ENCODE measurements around the gene TM4SF20.
"Not testable (repeated sequence)": the region's sequence is repeated elsewhere in the genome, so short reads cannot be mapped to it uniquely, and the experiment has no call there.

Gene TM4SF20

DNA sequence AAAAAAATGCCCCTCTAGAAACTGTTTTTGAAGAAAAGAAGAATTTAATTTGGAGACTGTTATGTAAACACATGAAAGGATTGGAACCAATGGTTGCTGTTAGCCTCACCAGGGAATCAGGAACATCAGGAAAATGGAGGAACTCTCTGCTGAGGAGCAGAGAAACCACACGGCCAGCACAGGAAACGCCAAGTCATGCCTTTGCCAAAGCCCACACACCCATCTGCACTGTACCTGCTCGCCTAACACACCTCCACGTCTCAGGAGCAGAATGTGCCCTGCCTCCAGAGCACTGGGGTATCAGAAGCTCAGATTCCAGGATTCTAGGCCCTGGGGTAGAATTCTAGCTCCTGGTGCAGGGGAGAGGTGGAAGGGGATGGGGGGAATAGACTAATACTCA is 18.5 kb upstream of the TM4SF20 start:
- no peak for DNase-seq

DNA sequence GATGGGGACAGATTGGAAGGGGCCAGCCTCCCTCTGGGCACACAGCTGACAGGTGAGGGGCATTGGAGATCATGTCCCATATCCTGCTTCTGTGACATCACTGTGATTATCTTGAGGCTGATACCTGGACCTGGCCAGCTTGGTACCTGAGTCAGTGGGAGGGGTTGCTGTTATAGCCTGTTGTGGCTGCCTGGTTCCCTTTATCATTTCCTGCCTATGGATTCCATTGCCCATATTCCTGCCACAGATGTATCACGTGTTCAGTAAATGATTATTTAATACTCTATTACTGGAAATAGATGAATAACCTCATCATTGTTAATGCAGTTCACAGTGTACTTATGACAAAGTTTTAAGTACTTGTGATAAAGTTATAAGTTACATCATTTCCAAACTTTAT is 16.4 kb upstream of the TM4SF20 start:
- DNase-seq, result no peak

DNA sequence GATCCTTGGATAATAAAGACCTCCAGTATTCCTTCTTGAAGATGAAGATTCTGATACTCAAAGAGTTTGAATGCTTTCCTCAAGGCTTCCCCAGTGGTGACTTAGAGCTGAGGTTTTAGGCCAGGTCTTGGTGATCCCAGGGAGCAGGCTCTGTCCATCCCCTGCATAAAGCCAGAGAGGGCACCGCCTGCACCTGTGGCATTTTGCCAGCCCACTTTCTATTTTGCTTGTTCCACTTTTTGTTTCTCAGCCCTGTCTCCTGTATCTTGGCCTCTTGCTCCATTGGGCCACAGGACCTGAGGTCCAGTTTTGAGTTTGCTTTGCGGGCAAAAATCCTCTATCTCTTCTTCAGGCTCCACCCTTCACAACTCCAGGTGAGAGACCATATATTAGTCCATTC is 15.3 kb upstream of the TM4SF20 start:
- no peak for DNase-seq

GRCh38 chr2:227390468-227391256 is 11.6 kb upstream of the TM4SF20 start:
- no peak for DNase-seq

- DNase-seq, result no peak
Observed at GRCh38 chr2:227389661-227390060, 10.6 kb upstream of the TM4SF20 start.

GRCh38 chr2:227389231-227389630 is 10.1 kb upstream of the TM4SF20 start:
- DNase-seq, result no peak

DNA sequence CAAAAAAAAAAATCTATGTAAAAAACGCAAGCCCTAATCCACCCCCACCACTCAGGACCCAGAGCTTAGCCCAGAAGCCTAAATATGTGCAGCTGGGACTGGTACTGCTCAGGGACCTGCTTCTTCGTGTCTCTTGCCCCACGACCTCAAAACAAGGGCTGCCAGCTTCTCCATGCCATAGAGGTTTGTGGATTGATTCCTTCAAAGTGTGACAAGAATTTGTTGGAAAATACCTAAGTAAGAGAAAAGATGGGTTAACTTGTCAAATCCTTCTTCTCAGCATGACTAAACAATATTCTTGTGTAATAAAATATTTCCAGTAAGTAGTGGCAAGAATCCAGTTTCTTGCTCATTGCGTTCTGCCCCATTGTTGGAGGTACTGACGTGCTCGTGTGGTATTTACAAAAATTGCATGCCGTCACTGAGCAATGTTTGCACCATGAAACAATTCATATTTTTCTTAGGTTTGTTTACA is 9.5 kb upstream of the TM4SF20 start:
- no peak for DNase-seq

DNA sequence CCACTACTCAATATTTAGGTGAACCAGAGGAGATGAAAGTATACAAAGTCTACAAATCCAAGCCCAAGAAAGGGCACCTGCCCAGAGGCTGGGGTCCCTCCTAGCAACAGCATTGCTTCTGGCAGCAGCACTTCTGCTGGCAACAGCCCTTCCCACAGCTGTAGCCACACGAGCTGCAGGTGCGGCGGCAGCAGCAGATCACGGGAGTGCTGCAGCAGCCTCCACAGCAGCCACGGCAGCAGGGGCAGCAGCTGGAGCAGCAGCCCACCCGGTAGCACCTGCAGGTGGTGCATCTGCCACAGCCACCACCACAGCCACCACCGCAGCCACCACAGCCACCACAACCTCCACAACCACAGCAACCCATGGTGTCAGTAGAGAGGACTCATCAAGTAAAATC is 8.5 kb upstream of the TM4SF20 start, which contains the start of gene SCYGR1:
Gene SCYGR1 (minus strand): TSS at position 367 of the 400 bp plus-strand sequence. CDS start 0 bp downstream, at position 367.
- DNase-seq, result not testable (repeated sequence)

- no peak for DNase-seq
Observed at GRCh38 chr2:227386630-227387029, 7.5 kb upstream of the TM4SF20 start.

DNA sequence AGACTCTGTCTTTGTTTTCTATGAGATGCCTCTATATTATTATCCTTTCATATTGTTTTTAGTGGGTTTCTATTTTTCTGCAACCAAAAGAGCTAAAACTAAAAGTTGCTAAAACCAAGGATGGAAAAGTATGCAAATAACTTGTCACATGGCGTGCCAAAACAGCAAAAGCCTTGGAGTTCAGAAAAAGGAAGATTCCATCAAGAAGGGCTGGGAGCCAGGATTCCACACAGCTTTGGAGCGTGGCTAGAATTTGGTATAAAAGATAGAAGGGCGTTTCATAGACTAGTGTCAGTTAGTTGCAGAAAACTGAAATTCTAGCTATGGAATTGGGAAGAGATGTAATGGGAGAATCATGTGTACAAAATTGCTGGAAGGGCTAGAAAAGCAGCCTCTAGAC is 4.6 kb upstream of the TM4SF20 start:
- DNase-seq, result no peak

- not testable (repeated sequence) for DNase-seq
Observed at GRCh38 chr2:227382241-227382835, 3.2 kb upstream of the TM4SF20 start.

DNA sequence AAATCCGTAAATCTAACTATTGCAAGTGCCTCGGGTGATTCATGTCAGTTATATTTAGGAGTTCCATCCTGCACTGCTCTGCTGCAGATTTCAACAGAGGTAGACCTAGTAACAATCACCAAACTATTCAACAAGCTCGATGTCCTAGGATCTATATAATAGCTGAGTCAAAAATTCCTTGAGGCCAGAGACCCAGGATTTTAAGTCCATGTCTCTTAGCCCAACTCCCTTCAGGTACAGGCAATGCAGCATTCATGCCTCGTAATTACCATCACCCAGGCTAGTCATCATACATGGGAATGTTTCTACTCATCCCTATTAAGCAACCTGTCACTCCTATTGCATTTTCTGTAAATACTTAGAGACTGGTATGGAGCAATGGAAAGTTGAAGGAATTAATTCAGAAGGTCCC is 729 bp downstream of the TM4SF20 start:
- DNase-seq, result no peak

GRCh38 chr2:227377467-227378351 is 1.4 kb downstream of the TM4SF20 start:
- no peak for DNase-seq

DNA sequence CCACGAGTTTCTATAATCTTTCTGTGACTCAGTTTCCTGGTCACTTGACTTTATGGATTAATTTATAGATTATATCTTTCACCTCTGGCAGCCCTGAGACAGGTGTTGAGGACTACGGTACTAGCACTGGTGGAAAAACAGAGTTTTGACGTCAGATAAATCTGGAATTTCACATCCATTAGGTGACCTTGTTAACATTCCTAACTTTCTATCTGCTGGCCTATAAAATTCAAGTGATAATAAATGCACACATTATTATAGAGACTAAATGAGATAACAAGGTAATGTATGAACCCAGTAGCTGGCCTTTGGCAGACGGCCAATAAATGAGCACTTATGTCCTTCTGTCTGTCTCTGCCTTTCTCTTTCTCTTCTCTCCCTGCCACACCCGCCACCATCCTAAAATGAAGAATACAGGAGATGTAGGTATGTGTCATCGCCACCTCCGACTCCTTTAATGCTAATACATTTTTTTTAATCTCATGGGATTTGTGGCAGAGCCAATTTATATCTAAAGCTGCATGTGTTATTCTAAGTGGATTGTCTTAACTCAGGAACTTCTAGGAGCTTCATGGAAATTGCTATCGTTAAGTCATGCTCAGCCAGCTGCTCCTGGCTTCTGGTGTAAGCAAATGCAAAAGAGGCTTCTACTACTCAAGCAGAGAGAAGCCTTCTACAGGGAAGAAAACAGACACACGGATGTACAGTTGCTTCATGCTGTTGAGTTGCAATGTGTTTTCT is 2.3 kb downstream of the TM4SF20 start:
- DNase-seq, result peak; percentile 9

GRCh38 chr2:227374158-227374557 is 4.9 kb downstream of the TM4SF20 start:
- DNase-seq, result no peak

- no peak for DNase-seq
Observed at GRCh38 chr2:227373389-227373788, 5.7 kb downstream of the TM4SF20 start.

DNA sequence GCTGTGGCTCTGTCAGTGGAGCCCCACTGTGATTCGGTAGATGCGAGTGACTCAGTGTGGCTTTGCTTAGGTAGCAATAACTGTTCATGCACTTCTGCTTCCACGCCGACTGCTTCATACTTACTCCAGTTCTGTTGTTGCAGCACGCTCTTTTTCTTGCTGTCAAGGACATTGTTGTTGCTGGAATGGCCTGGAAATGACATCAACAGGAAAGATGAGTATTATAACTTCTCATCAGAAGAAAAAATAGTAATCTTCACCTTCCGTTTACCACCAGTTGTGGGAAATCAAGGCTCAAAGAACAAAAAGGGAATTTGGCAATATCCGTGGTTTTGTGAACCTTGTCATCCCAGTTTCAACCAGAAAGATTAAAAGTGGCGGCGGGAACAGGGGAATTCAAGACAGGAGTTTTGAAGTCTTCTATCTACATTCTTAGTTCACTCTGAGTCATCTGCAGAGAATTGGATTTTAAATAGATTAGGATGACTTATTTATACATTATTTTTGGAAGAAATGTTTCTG is 8.3 kb downstream of the TM4SF20 start:
- no peak for DNase-seq

- DNase-seq, result no peak
Observed at GRCh38 chr2:227370092-227370491, 9.0 kb downstream of the TM4SF20 start.

GRCh38 chr2:227368574-227368973 is 10.5 kb downstream of the TM4SF20 start:
- DNase-seq, result no peak

DNA sequence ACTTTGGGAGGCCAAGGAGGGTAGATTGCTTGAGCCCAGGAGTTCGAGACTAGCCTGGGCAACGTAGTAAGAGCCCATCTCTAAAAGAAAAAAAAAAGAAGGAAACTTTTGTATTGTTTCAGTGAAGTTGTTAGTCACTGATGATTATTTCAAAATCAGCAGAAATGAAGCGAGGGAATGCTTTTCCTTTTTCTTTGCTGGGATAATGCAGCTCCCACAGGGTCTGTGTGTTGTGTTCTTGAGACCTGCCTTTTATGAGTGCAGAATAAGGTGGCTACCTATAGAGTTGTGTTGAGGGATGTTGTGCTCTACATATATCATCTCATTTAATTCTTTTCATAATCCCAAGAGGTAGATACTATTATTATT is 11.7 kb downstream of the TM4SF20 start:
- no peak for DNase-seq

DNA sequence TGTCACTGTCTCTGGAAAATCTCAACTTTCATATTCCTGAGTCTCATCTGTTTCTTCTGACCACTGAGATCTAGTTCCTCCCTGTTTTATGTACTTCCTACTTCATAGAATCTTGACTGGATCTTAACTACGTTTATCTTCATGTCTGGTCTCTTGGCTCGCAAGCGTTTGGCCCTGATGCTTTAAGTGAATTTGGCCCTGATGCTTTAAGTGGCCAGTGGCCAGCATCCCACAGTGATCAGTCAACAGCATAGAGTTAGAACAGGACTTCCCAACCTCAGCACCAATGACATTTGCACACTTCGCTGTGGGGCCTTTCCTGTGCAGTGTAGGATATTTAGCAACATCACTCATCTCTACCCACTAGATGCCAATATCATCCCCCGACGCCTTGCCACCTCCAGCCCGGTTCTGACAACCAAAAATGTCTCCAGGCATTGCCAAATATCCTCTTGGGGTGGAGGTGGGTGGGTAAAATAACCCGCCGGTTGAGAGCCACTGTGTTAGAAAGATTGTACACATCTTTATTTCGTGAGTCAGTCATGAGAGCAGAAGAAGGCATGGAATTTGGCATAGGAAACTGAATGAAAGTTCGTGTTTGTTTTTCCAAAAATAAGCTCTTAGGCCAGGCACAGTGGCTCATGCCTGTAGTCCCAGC is 12.2 kb downstream of the TM4SF20 start:
- DNase-seq, result no peak

- DNase-seq, result no peak
Observed at GRCh38 chr2:227365833-227366232, 13.3 kb downstream of the TM4SF20 start.

Data from SHP77 treated with DMSO at 0.1 percent for 48 hours (cell line).